Transverse colon (tissue), 4 donors: ENCODE data around the gene CNTF. TPM values are rescaled to one million over a fixed set of nuclear protein-coding genes. Genes with fewer than 3 reads are reported as not detected.

Source experiments
- DNase-seq: peaks from one replicate; pipeline ENCODE4 v3.0.0-alpha.2; 2019
- H3K27ac ChIP-seq, 4 donors: fragments of 200-600 bp; sonication (generic); 2 replicates each; pipeline ENCODE4 v1.5.1; 2016 to 2018; ENCODE audit warnings: inconsistent platforms in 4 of 4
- H3K27me3 ChIP-seq: fragments of 200-600 bp; sonication (generic); 2 replicates; pipeline ENCODE4 v1.5.1; 2017; ENCODE audit warnings: inconsistent platforms
- H3K36me3 ChIP-seq, 4 donors: fragments of 200-600 bp; sonication (generic); 2 replicates each; pipeline ENCODE4 v1.5.1; 2017 to 2019; ENCODE audit warnings: inconsistent platforms in 4 of 4
- H3K4me1 ChIP-seq, 4 donors: fragments of 200-600 bp; sonication (generic); 2 replicates each; pipeline ENCODE4 v1.5.1; 2017 to 2020; ENCODE audit warnings: inconsistent platforms in 4 of 4
- H3K4me3 ChIP-seq, 4 donors: fragments of 200-600 bp; sonication (generic); 1 replicate in 1 of 4; 2 replicates in 3 of 4; pipeline versions ENCODE4 v1.5.1 to v1.6.1; 2017 to 2019; ENCODE audit warnings: inconsistent platforms in 4 of 4
- H3K9me3 ChIP-seq, 2 donors: fragments of 200-600 bp; sonication (generic); 2 replicates each; pipeline ENCODE4 v1.5.1; 2017 to 2019; ENCODE audit warnings: inconsistent platforms in 2 of 2
- CTCF ChIP-seq, 5 experiments: fragments of 200-600 bp in 3 of 5; fragments of 450-650 bp in 2 of 5; sonication (generic) in 3 of 5; IDR thresholded peaks; 1 replicate in 2 of 5; 2 replicates in 3 of 5; pipeline ENCODE4 v1.5.1; 2016 to 2017; ENCODE audit warnings: antibody characterized with exemption in 5 of 5, inconsistent platforms in 3 of 5, mild to moderate bottlenecking in 2 of 5, moderate library complexity in 1 of 5
- EP300 ChIP-seq: sonication (generic); formaldehyde crosslinking; IDR thresholded peaks from one replicate; pipeline ENCODE4 v1.6.1; 2017; ENCODE audit warnings: antibody characterized with exemption, low read depth
- POLR2A ChIP-seq: fragments of 450-650 bp; IDR thresholded peaks from one replicate; pipeline ENCODE4 v1.6.1; 2016; ENCODE audit warnings: antibody characterized with exemption, mild to moderate bottlenecking, moderate library complexity
- POLR2AphosphoS5 ChIP-seq, 3 donors: sonication (generic); formaldehyde crosslinking; IDR thresholded peaks; one replicate each; pipeline ENCODE4 v1.6.1; 2016; ENCODE audit warnings: antibody characterized with exemption in 3 of 3
- WGBS, 2 donors: methylation state at CpG; one replicate each; pipeline ENCODE4 v1.1.5; 2018; ENCODE audit warnings: low coverage in 1 of 2; 5-methylcytosine and 5-hydroxymethylcytosine counted together
- in situ Hi-C, 4 donors: fragments of 200-750 bp; cut with MboI; loops; one replicate each; pipeline versions ENCODE4 v1.15.0 to v1.15.1; 2017; ENCODE audit warnings: low sequenced_read_pairs in 3 of 4, low pct_ligation_motif_present in 1 of 4, low pct_unique_long_range_greater_than_20kb in 1 of 4
- intact Hi-C: fragments of 100-400 bp; cut with DNase I; formaldehyde crosslinking; loops from one replicate; pipeline ENCODE4 v1.15.1; 2023; ENCODE audit warnings: low total_unique reads
- total RNA-seq, 4 donors: library from RNA; depleted of rRNA; stranded (reverse); fragments of >200 nt; gene quantifications; one replicate each; pipeline ENCODE4 v1.1.0, GENCODE V29; 2016

The CNTF gene
- total RNA-seq, 4 donors from 2014 or later, result 1.1 to 2.1 (median 1.5) TPM; not detected in 1

DNA sequence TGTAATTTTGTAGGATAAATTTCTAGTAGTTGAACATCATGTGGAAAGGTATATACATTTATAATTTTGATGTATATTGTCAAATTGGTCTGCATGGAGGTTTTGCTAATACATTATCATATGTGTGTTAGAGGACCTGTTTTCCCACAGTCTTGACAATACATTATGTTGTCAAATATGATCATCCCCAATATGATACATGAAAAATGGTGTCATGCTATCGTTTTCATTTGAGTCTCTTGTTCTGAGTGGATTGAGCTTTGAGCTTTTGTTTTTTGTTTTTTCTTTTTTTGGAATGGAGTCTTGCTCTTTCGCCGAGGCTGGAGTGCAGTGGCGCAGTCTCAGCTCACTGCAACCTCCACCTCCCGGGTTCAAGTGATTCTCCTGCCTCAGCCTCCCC is 14.1 kb upstream of the CNTF start:
- 76 to 82% methylated on average over 2 to 5 of the region's 5 CpGs for WGBS, 2 donors
- Histone ChIP-seq H3K27me3 (no peaks in the 10 kb centered on the region), H3K4me3 (no peak overlapping the region), H3K27ac (no peak overlapping the region), H3K9me3 (no peaks in the 10 kb centered on the region), H3K4me1 (peaks cover 3 to 34% (median 21%) of the 10 kb centered on the region in 4 donors), H3K36me3 (peaks cover 0 to 33% (median 13%) of the 10 kb centered on the region in 4 donors)
- intact Hi-C loops, result no loop called here
- no peak for DNase-seq
- in situ Hi-C loops, result no loop called here
- no peak for TF ChIP-seq EP300
- TF ChIP-seq POLR2A, result no peak
- no peak for TF ChIP-seq CTCF (IDR thresholded peaks at IDR 0.05)

- Histone ChIP-seq H3K4me3 (no peak overlapping the region), H3K9me3 (no peaks in the 10 kb centered on the region), H3K36me3 (peaks cover 0 to 46% (median 19%) of the 10 kb centered on the region in 4 donors), H3K27ac (no peak overlapping the region), H3K27me3 (no peaks in the 10 kb centered on the region), H3K4me1 (peaks cover 3 to 31% (median 19%) of the 10 kb centered on the region in 4 donors)
- in situ Hi-C loops, result no loop called here
- 40 to 89% methylated on average over 1 to 8 of the region's 8 CpGs for WGBS, 2 donors
- TF ChIP-seq POLR2A (no peak), POLR2AphosphoS5 (IDR thresholded peaks at IDR 0.05) (no peak), CTCF (IDR thresholded peaks at IDR 0.05) (no peak), EP300 (no peak)
- intact Hi-C loops, result no loop called here
- no peak for DNase-seq
Measured at GRCh38 chr11:58609723-58610122, 12.7 kb upstream of the CNTF start.

DNA sequence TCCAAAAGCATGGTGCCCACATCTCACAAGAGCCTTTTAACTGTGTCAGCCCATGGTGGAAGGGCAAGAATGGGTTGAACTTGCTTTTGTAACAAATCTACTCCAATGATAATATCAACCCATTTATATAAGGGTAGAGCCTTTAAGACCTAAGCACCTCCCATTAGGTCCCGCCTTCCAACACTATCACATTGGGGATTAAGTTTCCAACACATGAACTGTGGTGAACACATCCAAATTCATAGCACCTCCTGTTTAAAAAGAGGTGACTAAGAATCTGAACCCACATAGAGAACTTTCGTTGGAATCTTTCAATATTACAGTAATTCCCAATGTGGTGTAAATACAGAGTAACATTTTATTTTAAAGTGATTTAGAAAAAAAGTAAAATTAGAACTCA is 9.2 kb upstream of the CNTF start:
- H3K36me3 ChIP-seq, result peaks cover 0 to 74% (median 29%) of the 10 kb centered on the region in 4 donors
- no peak overlapping the region for H3K4me3 ChIP-seq
- in situ Hi-C loops (no loop called here), intact Hi-C loops (no loop called here)
- TF ChIP-seq POLR2AphosphoS5 (IDR thresholded peaks at IDR 0.05) (no peak), EP300 (no peak), CTCF (IDR thresholded peaks at IDR 0.05) (no peak), POLR2A (no peak)
- H3K27me3 ChIP-seq, result no peaks in the 10 kb centered on the region
- no peak for DNase-seq
- WGBS, 2 donors, result 86 to 91% methylated on average over 1 to 2 of the region's 2 CpGs
- no peaks in the 10 kb centered on the region for H3K4me1 ChIP-seq
- H3K9me3 ChIP-seq, result no peaks in the 10 kb centered on the region
- no peak overlapping the region for H3K27ac ChIP-seq

DNA sequence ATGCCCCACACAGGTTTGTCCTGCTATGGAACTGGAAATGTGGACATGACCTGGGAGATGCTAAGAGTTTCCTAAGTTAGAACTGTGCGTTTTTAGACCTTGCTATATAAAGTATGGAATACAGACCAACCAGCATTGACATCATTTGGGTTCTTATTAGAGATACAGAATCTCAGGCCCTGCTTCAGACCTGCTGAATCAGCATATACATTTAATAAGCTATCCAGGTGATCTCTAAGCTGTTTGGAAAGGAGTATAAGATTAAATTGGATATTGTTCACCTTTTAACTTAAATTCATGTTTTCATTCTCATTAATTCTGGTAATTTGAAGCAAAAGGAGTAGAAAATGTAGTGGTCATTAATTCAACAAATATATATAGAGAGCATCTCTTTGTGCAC is 6.9 kb upstream of the CNTF start:
- no peaks in the 10 kb centered on the region for H3K4me1 ChIP-seq
- peaks cover 0 to 86% (median 40%) of the 10 kb centered on the region in 4 donors for H3K36me3 ChIP-seq
- H3K27me3 ChIP-seq, result no peaks in the 10 kb centered on the region
- 96 to 100% methylated on average over 1 of the region's 1 CpG for WGBS, 2 donors
- DNase-seq, result no peak
- no peak overlapping the region for H3K27ac ChIP-seq
- in situ Hi-C loops (no loop called here), intact Hi-C loops (no loop called here)
- H3K9me3 ChIP-seq, result no peaks in the 10 kb centered on the region
- no peak for TF ChIP-seq POLR2A
- no peak for TF ChIP-seq EP300
- no peak for TF ChIP-seq CTCF (IDR thresholded peaks at IDR 0.05)
- no peak for TF ChIP-seq POLR2AphosphoS5 (IDR thresholded peaks at IDR 0.05)
- H3K4me3 ChIP-seq, result no peak overlapping the region
